ENCODE results near the gene IGFN1. TPM values are rescaled to one million over a fixed set of nuclear protein-coding genes. Genes with fewer than 3 reads are reported as not detected.

IGFN1 gene
- total RNA-seq, 8 experiments from 2014 or later: 0.05 to 1.8 (median 0.43) TPM

GRCh38 chr1:201205036-201205435 is 14.4 kb downstream of the IGFN1 start:
- WGBS, 10 experiments: 43 to 100% (median 80%) methylated on average over 1 to 12 of the region's 13 CpGs; no CpG with 5 or more reads in 4 of the 10 experiments
- ATAC-seq (replicated peaks in 6 of 8): no peak
- Histone ChIP-seq H3K4me3 (no peak overlapping the region), H3K27ac (no peak overlapping the region), H3K4me1 (replicated peaks in 1 of 2) (peaks cover 9 to 16% of the 10 kb centered on the region in 2 donors)
- in situ Hi-C loops (cut with MboI; ENCODE audit: low pct_unique_long_range_greater_than_20kb in 2 of 9, low sequenced_read_pairs in 9 of 9, unreplicated experiment in 9 of 9): loop anchor here in 1 of 9 experiments (25.0 kb wide), 1 partner anchor 243 kb away; no protein-coding TSS in a partner anchor

GRCh38 chr1:201206176-201206575 is 15.6 kb downstream of the IGFN1 start:
- peak in 7 of 8 experiments; percentile 44 to 97 (median 95) for ATAC-seq (replicated peaks in 6 of 8)
- 13 to 69% (median 24%) methylated on average over 1 to 4 of the region's 4 CpGs; no CpG with 5 or more reads in 5 of the 10 experiments for WGBS, 10 experiments
- in situ Hi-C loops (cut with MboI; ENCODE audit: low pct_unique_long_range_greater_than_20kb in 2 of 9, low sequenced_read_pairs in 9 of 9, unreplicated experiment in 9 of 9): loop anchor here in 1 of 9 experiments (25.0 kb wide), 1 partner anchor 244 kb away; no protein-coding TSS in a partner anchor
- H3K27ac ChIP-seq: peak overlapping the region in 1 of 2 donors; percentile 66
- peaks cover 9 to 16% of the 10 kb centered on the region in 2 donors for H3K4me1 ChIP-seq (replicated peaks in 1 of 2)
- no peak overlapping the region for H3K4me3 ChIP-seq

GRCh38 chr1:201207046-201207445 is 16.4 kb downstream of the IGFN1 start:
- H3K27ac ChIP-seq: no peak overlapping the region
- in situ Hi-C loops (cut with MboI; ENCODE audit: low pct_unique_long_range_greater_than_20kb in 2 of 9, low sequenced_read_pairs in 9 of 9, unreplicated experiment in 9 of 9): loop anchor here in 1 of 9 experiments (25.0 kb wide), 1 partner anchor 245 kb away; no protein-coding TSS in a partner anchor
- ATAC-seq (replicated peaks in 6 of 8): no peak
- peaks cover 9 to 16% of the 10 kb centered on the region in 2 donors for H3K4me1 ChIP-seq (replicated peaks in 1 of 2)
- WGBS, 10 experiments: 71 to 100% (median 94%) methylated on average over 1 to 2 of the region's 3 CpGs; no CpG with 5 or more reads in 6 of the 10 experiments
- H3K4me3 ChIP-seq: no peak overlapping the region

- no peak overlapping the region for H3K4me3 ChIP-seq
- WGBS, 10 experiments: 60 to 100% (median 89%) methylated on average over 1 to 2 of the region's 2 CpGs; no CpG with 5 or more reads in 5 of the 10 experiments
- no peak for ATAC-seq (replicated peaks in 6 of 8)
- peaks cover 9 to 16% of the 10 kb centered on the region in 2 donors for H3K4me1 ChIP-seq (replicated peaks in 1 of 2)
- H3K27ac ChIP-seq: no peak overlapping the region
- in situ Hi-C loops (cut with MboI; ENCODE audit: low pct_unique_long_range_greater_than_20kb in 2 of 9, low sequenced_read_pairs in 9 of 9, unreplicated experiment in 9 of 9): loop anchor here in 1 of 9 experiments (25.0 kb wide), 1 partner anchor 246 kb away; no protein-coding TSS in a partner anchor
Measured at GRCh38 chr1:201208236-201208635, 17.6 kb downstream of the IGFN1 start.

GRCh38 chr1:201212056-201212455 is 21.4 kb downstream of the IGFN1 start:
- no peak for ATAC-seq (replicated peaks in 6 of 8)
- 50 to 70% (median 68%) methylated on average over 1 to 5 of the region's 5 CpGs; no CpG with 5 or more reads in 6 of the 10 experiments for WGBS, 10 experiments
- in situ Hi-C loops (cut with MboI; ENCODE audit: low pct_unique_long_range_greater_than_20kb in 2 of 9, low sequenced_read_pairs in 9 of 9, unreplicated experiment in 9 of 9): loop anchor here in 1 of 9 experiments (25.0 kb wide), 1 partner anchor 250 kb away; no protein-coding TSS in a partner anchor
- Histone ChIP-seq H3K4me1 (replicated peaks in 1 of 2) (no peaks in the 10 kb centered on the region), H3K27ac (no peak overlapping the region), H3K4me3 (no peak overlapping the region)

GRCh38 chr1:201212461-201213055 is 21.9 kb downstream of the IGFN1 start:
- Histone ChIP-seq H3K4me3 (no peak overlapping the region), H3K4me1 (replicated peaks in 1 of 2) (no peaks in the 10 kb centered on the region), H3K27ac (no peak overlapping the region)
- WGBS, 10 experiments: 20 to 70% (median 67%) methylated on average over 1 to 6 of the region's 8 CpGs; no CpG with 5 or more reads in 4 of the 10 experiments
- ATAC-seq (replicated peaks in 6 of 8): no peak
- in situ Hi-C loops (cut with MboI; ENCODE audit: low pct_unique_long_range_greater_than_20kb in 2 of 9, low sequenced_read_pairs in 9 of 9, unreplicated experiment in 9 of 9): loop anchor here in 1 of 9 experiments (25.0 kb wide), 1 partner anchor 250 kb away; no protein-coding TSS in a partner anchor

- Histone ChIP-seq H3K27ac (no peak overlapping the region), H3K4me1 (replicated peaks in 1 of 2) (no peaks in the 10 kb centered on the region), H3K4me3 (no peak overlapping the region)
- no peak for ATAC-seq (replicated peaks in 6 of 8)
- 30 to 66% (median 51%) methylated on average over 1 to 6 of the region's 6 CpGs; no CpG with 5 or more reads in 3 of the 10 experiments for WGBS, 10 experiments
- in situ Hi-C loops (cut with MboI; ENCODE audit: low pct_unique_long_range_greater_than_20kb in 2 of 9, low sequenced_read_pairs in 9 of 9, unreplicated experiment in 9 of 9): loop anchor here in 1 of 9 experiments (25.0 kb wide), 1 partner anchor 251 kb away; no protein-coding TSS in a partner anchor
Measured at GRCh38 chr1:201213106-201213770, 22.6 kb downstream of the IGFN1 start.

GRCh38 chr1:201213926-201214325 is 23.3 kb downstream of the IGFN1 start:
- Histone ChIP-seq H3K4me3 (no peak overlapping the region), H3K4me1 (replicated peaks in 1 of 2) (no peaks in the 10 kb centered on the region), H3K27ac (no peak overlapping the region)
- ATAC-seq (replicated peaks in 6 of 8): no peak
- 51 to 100% (median 75%) methylated on average over 1 to 6 of the region's 7 CpGs; no CpG with 5 or more reads in 4 of the 10 experiments for WGBS, 10 experiments
- in situ Hi-C loops (cut with MboI; ENCODE audit: low pct_unique_long_range_greater_than_20kb in 2 of 9, low sequenced_read_pairs in 9 of 9, unreplicated experiment in 9 of 9): loop anchor here in 1 of 9 experiments (25.0 kb wide), 1 partner anchor 252 kb away; no protein-coding TSS in a partner anchor

- 33 to 100% (median 59%) methylated on average over 1 to 4 of the region's 4 CpGs; no CpG with 5 or more reads in 3 of the 10 experiments for WGBS, 10 experiments
- ATAC-seq (replicated peaks in 6 of 8): peak in 1 of 8 experiments; percentile 13
- no peaks in the 10 kb centered on the region for H3K4me1 ChIP-seq (replicated peaks in 1 of 2)
Measured at GRCh38 chr1:201214461-201214860, 23.8 kb downstream of the IGFN1 start.

GRCh38 chr1:201214886-201215285 is 24.3 kb downstream of the IGFN1 start:
- ATAC-seq (replicated peaks in 6 of 8): peak in 2 of 8 experiments; percentile 13 to 32
- Histone ChIP-seq H3K4me1 (replicated peaks in 1 of 2) (no peaks in the 10 kb centered on the region), H3K27ac (no peak overlapping the region), H3K4me3 (no peak overlapping the region)
- in situ Hi-C loops (cut with MboI; ENCODE audit: low pct_unique_long_range_greater_than_20kb in 2 of 9, low sequenced_read_pairs in 9 of 9, unreplicated experiment in 9 of 9): loop anchor here in 1 of 9 experiments (25.0 kb wide), 1 partner anchor 253 kb away; no protein-coding TSS in a partner anchor
- WGBS, 10 experiments: 60 to 80% (median 67%) methylated on average over 1 to 5 of the region's 5 CpGs; no CpG with 5 or more reads in 5 of the 10 experiments

More at GRCh38 chr1:201214461-201214860, 23.8 kb downstream of the IGFN1 start:
- in situ Hi-C loops (cut with MboI; ENCODE audit: low pct_unique_long_range_greater_than_20kb in 2 of 9, low sequenced_read_pairs in 9 of 9, unreplicated experiment in 9 of 9): loop anchor here in 1 of 9 experiments (25.0 kb wide), 1 partner anchor 252 kb away; no protein-coding TSS in a partner anchor
- Histone ChIP-seq H3K4me3 (no peak overlapping the region), H3K27ac (no peak overlapping the region)

GRCh38 chr1:201215531-201216357 is 25.1 kb downstream of the IGFN1 start:
- no peak overlapping the region for H3K27ac ChIP-seq
- in situ Hi-C loops (cut with MboI; ENCODE audit: low pct_unique_long_range_greater_than_20kb in 2 of 9, low sequenced_read_pairs in 9 of 9, unreplicated experiment in 9 of 9): loop anchor here in 1 of 9 experiments (25.0 kb wide), 1 partner anchor 253 kb away; no protein-coding TSS in a partner anchor
- peak in 4 of 8 experiments; percentile 20 to 34 (median 30) for ATAC-seq (replicated peaks in 6 of 8)
- H3K4me1 ChIP-seq (replicated peaks in 1 of 2): no peaks in the 10 kb centered on the region
- 20 to 83% (median 70%) methylated on average over 1 to 7 of the region's 12 CpGs; no CpG with 5 or more reads in 3 of the 10 experiments for whole genome bisulfite sequencing, 10 experiments
- no peak overlapping the region for H3K4me3 ChIP-seq
